ENCODE results near the gene MLXIP.
"Not testable (repeated sequence)": the region's sequence is repeated elsewhere in the genome, so short reads cannot be mapped to it uniquely, and the experiment has no call there.

MLXIP gene

GRCh38 chr12:122097927-122098756 is 19.6 kb downstream of the MLXIP start:
- peak; percentile 97 for DNase-seq

GRCh38 chr12:122099280-122099749 is 20.8 kb downstream of the MLXIP start:
- DNase-seq = peak; percentile 16

- DNase-seq = peak; percentile 9
Measured at GRCh38 chr12:122099856-122100255, 21.3 kb downstream of the MLXIP start.

GRCh38 chr12:122100568-122100967 is 22.0 kb downstream of the MLXIP start:
- no peak for DNase-seq

- no peak for DNase-seq
Measured at GRCh38 chr12:122102331-122102730, 23.8 kb downstream of the MLXIP start.

- DNase-seq = peak; percentile 7
Measured at GRCh38 chr12:122104844-122105243, 26.3 kb downstream of the MLXIP start.

GRCh38 chr12:122105496-122105895 is 26.9 kb downstream of the MLXIP start:
- DNase-seq = peak; percentile 36

- DNase-seq = no peak
Measured at GRCh38 chr12:122106843-122107242, 28.3 kb downstream of the MLXIP start.

- DNase-seq = no peak
Measured at GRCh38 chr12:122107261-122107660, 28.7 kb downstream of the MLXIP start.

- no peak for DNase-seq
Measured at GRCh38 chr12:122111089-122111641, 32.6 kb downstream of the MLXIP start.

- no peak for DNase-seq
Measured at GRCh38 chr12:122116707-122117535, 38.4 kb downstream of the MLXIP start.

GRCh38 chr12:122117979-122118378 is 39.4 kb downstream of the MLXIP start:
- DNase-seq = no peak

GRCh38 chr12:122121341-122121740 is 42.8 kb downstream of the MLXIP start:
- DNase-seq = not testable (repeated sequence)

- no peak for DNase-seq
Measured at GRCh38 chr12:122121745-122122144, 43.2 kb downstream of the MLXIP start.

- peak; percentile 88 for DNase-seq
Measured at GRCh38 chr12:122123051-122123760, 44.6 kb downstream of the MLXIP start.

GRCh38 chr12:122123761-122124145 is 45.2 kb downstream of the MLXIP start:
- no peak for DNase-seq

- no peak for DNase-seq
Measured at GRCh38 chr12:122124370-122124769, 45.8 kb downstream of the MLXIP start.

GRCh38 chr12:122125452-122126341 is 47.1 kb downstream of the MLXIP start:
- DNase-seq = peak; percentile 72

- no peak for DNase-seq
Measured at GRCh38 chr12:122126342-122126635, 47.7 kb downstream of the MLXIP start.

GRCh38 chr12:122126713-122127597 is 48.4 kb downstream of the MLXIP start:
- DNase-seq = no peak

GRCh38 chr12:122127839-122128238 is 49.3 kb downstream of the MLXIP start:
- DNase-seq = no peak
